Stimulated activated CD4-positive, alpha-beta T cell treated with anti-CD3 and anti-CD28 coated beads, Interleukin-2, amount 100 ng/mL, for 24 hours (primary cell): ENCODE results near the gene TAGAP.
"Not testable (repeated sequence)": the region's sequence is repeated elsewhere in the genome, so short reads cannot be mapped to it uniquely, and the experiment has no call there.

Source experiments
- DNase-seq, 2 donors: peaks; one replicate each; pipeline ENCODE4 v3.0.0-alpha.2; 2020

Gene TAGAP

GRCh38 chr6:159043251-159043650 is 1.5 kb downstream of the TAGAP start:
- no peak for DNase-seq

- DNase-seq = no peak
These were observed 2.0 kb downstream of the TAGAP start for GRCh38 chr6:159042826-159043181.

- peak; percentile 67 to 73 for DNase-seq
These were observed 2.6 kb downstream of the TAGAP start for GRCh38 chr6:159042003-159042825.

GRCh38 chr6:159041181-159041580 is 3.6 kb downstream of the TAGAP start:
- DNase-seq = no peak

GRCh38 chr6:159039885-159040258 is 4.9 kb downstream of the TAGAP start:
- no peak for DNase-seq

- DNase-seq = no peak
These were observed 5.6 kb downstream of the TAGAP start for GRCh38 chr6:159038914-159039884.

- not testable (repeated sequence) for DNase-seq
These were observed 6.5 kb downstream of the TAGAP start for GRCh38 chr6:159038318-159038717.

GRCh38 chr6:159037756-159038290 is 7.0 kb downstream of the TAGAP start:
- no peak for DNase-seq

- DNase-seq = no peak
These were observed 8.1 kb downstream of the TAGAP start for GRCh38 chr6:159036673-159037072.

- DNase-seq = no peak
These were observed 8.9 kb downstream of the TAGAP start for GRCh38 chr6:159035891-159036290.

GRCh38 chr6:159033160-159034049 is 11.4 kb downstream of the TAGAP start:
- DNase-seq = no peak

GRCh38 chr6:159031846-159032245 is 12.9 kb downstream of the TAGAP start:
- DNase-seq = no peak

GRCh38 chr6:159030168-159030567 is 14.6 kb downstream of the TAGAP start:
- no peak for DNase-seq

GRCh38 chr6:159025224-159025623 is 19.6 kb downstream of the TAGAP start:
- not testable (repeated sequence) for DNase-seq

- DNase-seq = peak in 1 of 2 donors; percentile 36
These were observed 20.9 kb downstream of the TAGAP start for GRCh38 chr6:159023893-159024292.

- DNase-seq = no peak
These were observed 24.8 kb downstream of the TAGAP start for GRCh38 chr6:159020011-159020410.

- DNase-seq = no peak
These were observed 26.8 kb downstream of the TAGAP start for GRCh38 chr6:159017757-159018559.

- DNase-seq = no peak
These were observed 30.4 kb downstream of the TAGAP start for GRCh38 chr6:159014406-159014805.

GRCh38 chr6:159013229-159013628 is 31.6 kb downstream of the TAGAP start:
- DNase-seq = no peak

- no peak for DNase-seq
These were observed 32.6 kb downstream of the TAGAP start for GRCh38 chr6:159012201-159012600.

GRCh38 chr6:159010037-159010612 is 34.7 kb downstream of the TAGAP start:
- not testable (repeated sequence) for DNase-seq
